AG04450 (cell line): Measurements from ENCODE around the gene RNGTT. TPM values are rescaled to one million over a fixed set of nuclear protein-coding genes. Genes with fewer than 3 reads are reported as not detected.
"Not testable (repeated sequence)": the region's sequence is repeated elsewhere in the genome, so short reads cannot be mapped to it uniquely, and the experiment has no call there.

Experiments used
- CTCF ChIA-PET: fragments of 300-600, 350-600 bp; formaldehyde crosslinking; extraction: SDS; loops from one replicate; lab custom pipeline; 2022; ENCODE audit warnings: antibody characterized with exemption, inconsistent platforms; lab: Charles Lee
- POLR2A ChIA-PET: fragments of 350-600 bp; formaldehyde crosslinking; extraction: SDS; loops from one replicate; lab custom pipeline; 2021; ENCODE audit warnings: antibody characterized with exemption, inconsistent platforms; lab: Yijun Ruan, JAX
- DNase-seq: peaks from one replicate; pipeline ENCODE4 v3.0.0-alpha.2; 2011; ENCODE audit warnings: low read depth, low spot score
- H3K27ac ChIP-seq: one replicate; pipeline ENCODE4 v1.5.1; 2012; ENCODE audit warnings: low read depth, low read length, control low read depth
- H3K27me3 ChIP-seq: one replicate; pipeline ENCODE4 v1.6.0; 2012; ENCODE audit warnings: low read length; ENCODE audit not compliant: control insufficient read depth, insufficient read depth
- H3K4me3 ChIP-seq: 2 replicates; pipeline ENCODE4 v1.5.1; 2011; ENCODE audit warnings: mild to moderate bottlenecking, low read depth, low read length, control low read depth
- H3K9me3 ChIP-seq: 2 replicates; pipeline ENCODE4 v1.5.1; 2012; ENCODE audit warnings: low read length; ENCODE audit not compliant: control insufficient read depth, insufficient read depth
- CTCF ChIP-seq: IDR thresholded peaks from 2 replicates; pipeline ENCODE4 v1.5.1; 2011; ENCODE audit warnings: low read depth, low read length, control low read depth, inconsistent platforms
- polyA plus RNA-seq: library from polyadenylated mRNA; depleted of rRNA; stranded (reverse); fragments of >200 nt; gene quantifications from 2 replicates; pipeline ENCODE4 v1.2.3, GENCODE V29; 2011

The RNGTT gene
- polyA plus RNA-seq, 1 experiment = 11.2 TPM

DNA sequence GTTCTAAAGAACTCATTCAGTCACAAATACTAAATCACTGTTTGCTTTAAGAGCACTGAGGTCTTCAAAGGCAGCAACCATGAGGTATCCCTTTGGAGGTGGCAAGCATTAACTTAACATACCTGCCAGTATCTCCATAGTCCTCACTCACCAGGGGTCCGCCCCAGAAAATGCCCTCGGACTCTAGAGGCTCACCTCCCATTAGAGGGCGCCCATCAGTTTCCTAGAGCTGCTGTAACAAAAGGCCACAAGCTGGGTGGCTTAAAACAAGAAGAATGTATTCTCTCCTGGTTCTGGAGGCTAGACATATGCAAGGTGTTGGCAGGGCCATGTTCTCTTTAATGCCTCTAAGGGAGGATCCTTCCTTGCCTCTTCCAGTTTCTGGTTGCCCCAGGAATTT, 12.0 kb upstream of the RNGTT start:
- Histone ChIP-seq H3K27me3 (peaks cover 6% of the 10 kb centered on the region), H3K4me3 (no peak overlapping the region), H3K9me3 (no peaks in the 10 kb centered on the region), H3K27ac (no peak overlapping the region)
- DNase-seq = no peak
- CTCF ChIA-PET = interaction anchor here (0.7 to 1.3 kb wide), 2 partner anchors 12 to 267 kb away, joined by 3 to 6 read pairs; partner anchors contain the start of gene RNGTT
- TF ChIP-seq CTCF = no peak
- POLR2A ChIA-PET = no interaction called here

- CTCF ChIA-PET = interaction anchor here (0.6 to 1.1 kb wide), 2 partner anchors 10 to 1118 kb away, joined by 3 read pairs; no protein-coding TSS in a partner anchor
- no peak for DNase-seq
- no peak overlapping the region for H3K27ac ChIP-seq
Measured at GRCh38 chr6:88972504-88973423, 9.3 kb upstream of the RNGTT start.

DNA sequence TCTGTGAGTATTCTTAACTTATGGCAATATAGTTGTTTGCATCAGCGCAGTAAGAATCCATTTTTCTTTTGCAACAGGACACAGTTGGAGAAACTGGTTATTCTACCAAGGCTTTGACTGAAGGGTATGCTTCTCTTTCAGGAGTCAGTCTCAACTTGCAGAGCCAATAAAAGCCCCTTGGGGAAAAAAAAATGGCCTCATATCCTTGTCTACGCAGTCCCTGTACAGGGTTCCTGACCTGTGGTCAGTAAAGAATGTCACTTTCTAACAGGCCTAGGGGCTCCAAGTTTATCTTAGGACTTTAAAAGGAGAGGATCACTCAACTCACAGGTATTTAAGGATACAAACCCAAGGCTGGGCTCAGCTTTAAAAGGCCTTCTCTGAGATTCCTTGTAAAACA, 6.9 kb upstream of the RNGTT start:
- no peak for TF ChIP-seq CTCF
- DNase-seq = no peak
- ChIA-PET POLR2A (no interaction called here), CTCF (no interaction called here)
- Histone ChIP-seq H3K9me3 (peaks cover 5% of the 10 kb centered on the region; the same call in 1 of the 2 replicates), H3K27ac (no peak overlapping the region), H3K27me3 (peaks cover 6% of the 10 kb centered on the region), H3K4me3 (no peak overlapping the region)

More at GRCh38 chr6:88972504-88973423, 9.3 kb upstream of the RNGTT start:
- POLR2A ChIA-PET = no interaction called here
- TF ChIP-seq CTCF = no peak
- H3K27me3 ChIP-seq = peaks cover 6% of the 10 kb centered on the region
- no peaks in the 10 kb centered on the region for H3K9me3 ChIP-seq
- no peak overlapping the region for H3K4me3 ChIP-seq

DNA sequence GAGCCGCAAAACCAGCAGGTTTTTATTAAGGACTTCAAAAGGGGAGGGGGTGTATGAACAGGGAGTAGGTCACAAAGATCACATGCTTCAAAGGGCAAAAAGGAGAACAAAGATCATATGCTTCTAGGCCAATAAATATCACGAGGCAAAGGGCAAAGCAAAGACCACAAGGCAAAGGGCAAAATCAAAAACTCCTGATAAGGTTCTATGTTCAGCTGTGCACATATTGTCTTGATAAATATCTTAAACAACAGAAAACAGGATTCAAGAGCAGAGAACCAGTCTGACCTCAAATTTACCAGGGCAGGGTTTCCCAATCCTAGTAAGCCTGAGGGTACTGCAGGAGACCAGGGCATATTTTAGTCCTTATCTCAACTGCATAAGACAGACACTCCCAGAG, 5.8 kb upstream of the RNGTT start:
- H3K27ac ChIP-seq, H3K9me3 ChIP-seq, POLR2A ChIA-PET, CTCF ChIA-PET, H3K27me3 ChIP-seq, H3K4me3 ChIP-seq, DNase-seq: not testable (repeated sequence)

- Histone ChIP-seq H3K27me3 (peaks cover 3% of the 10 kb centered on the region), H3K9me3 (peaks cover 5% of the 10 kb centered on the region; the same call in 1 of the 2 replicates), H3K27ac (no peak overlapping the region), H3K4me3 (no peak overlapping the region)
- ChIA-PET CTCF (no interaction called here), POLR2A (no interaction called here)
- no peak for DNase-seq
- TF ChIP-seq CTCF = no peak
Measured at GRCh38 chr6:88967891-88968290, 4.5 kb upstream of the RNGTT start.
